Breast epithelium (tissue), 3 donors: ENCODE results near the gene MARCHF9.

Source experiments
- POLR2AphosphoS5 ChIP-seq, 3 donors: sonication (generic); formaldehyde crosslinking; IDR thresholded peaks; one replicate each; pipeline ENCODE4 v1.6.1; 2017; ENCODE audit warnings: antibody characterized with exemption in 3 of 3
- TF ChIP-seq, protein P1 (sequence below), 3 donors: fragments of 450-650 bp; IDR thresholded peaks; one replicate each; pipeline ENCODE4 v1.5.1; 2016 to 2017; ENCODE audit warnings: antibody characterized with exemption in 3 of 3, mild to moderate bottlenecking in 3 of 3, moderate library complexity in 3 of 3

DNA sequence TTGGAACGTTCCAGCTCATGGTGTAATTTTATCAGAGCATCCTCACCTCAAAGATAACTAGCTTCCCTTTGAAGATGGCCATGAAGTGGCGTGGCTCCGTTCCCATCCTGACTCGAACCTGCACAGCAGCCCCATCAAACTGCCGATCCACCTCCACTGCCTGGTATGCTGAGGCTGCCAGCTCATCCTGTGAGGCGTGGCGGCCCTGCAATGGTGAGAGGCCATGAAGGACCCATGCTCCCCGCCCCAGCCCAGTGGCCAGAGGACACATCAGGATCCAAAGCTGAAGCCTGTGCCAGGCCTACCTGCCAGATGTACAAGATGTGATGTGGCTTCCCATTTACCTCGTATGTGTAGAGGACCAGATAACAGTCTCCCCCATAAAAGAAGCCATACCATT, 52.4 kb downstream of the MARCHF9 start:
- TF ChIP-seq, protein P1, sequence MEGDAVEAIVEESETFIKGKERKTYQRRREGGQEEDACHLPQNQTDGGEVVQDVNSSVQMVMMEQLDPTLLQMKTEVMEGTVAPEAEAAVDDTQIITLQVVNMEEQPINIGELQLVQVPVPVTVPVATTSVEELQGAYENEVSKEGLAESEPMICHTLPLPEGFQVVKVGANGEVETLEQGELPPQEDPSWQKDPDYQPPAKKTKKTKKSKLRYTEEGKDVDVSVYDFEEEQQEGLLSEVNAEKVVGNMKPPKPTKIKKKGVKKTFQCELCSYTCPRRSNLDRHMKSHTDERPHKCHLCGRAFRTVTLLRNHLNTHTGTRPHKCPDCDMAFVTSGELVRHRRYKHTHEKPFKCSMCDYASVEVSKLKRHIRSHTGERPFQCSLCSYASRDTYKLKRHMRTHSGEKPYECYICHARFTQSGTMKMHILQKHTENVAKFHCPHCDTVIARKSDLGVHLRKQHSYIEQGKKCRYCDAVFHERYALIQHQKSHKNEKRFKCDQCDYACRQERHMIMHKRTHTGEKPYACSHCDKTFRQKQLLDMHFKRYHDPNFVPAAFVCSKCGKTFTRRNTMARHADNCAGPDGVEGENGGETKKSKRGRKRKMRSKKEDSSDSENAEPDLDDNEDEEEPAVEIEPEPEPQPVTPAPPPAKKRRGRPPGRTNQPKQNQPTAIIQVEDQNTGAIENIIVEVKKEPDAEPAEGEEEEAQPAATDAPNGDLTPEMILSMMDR (IDR thresholded peaks at IDR 0.05): no peak
- no peak for TF ChIP-seq POLR2AphosphoS5 (IDR thresholded peaks at IDR 0.05)
